Activated naive CD4-positive, alpha-beta T cell treated with anti-CD3 and anti-CD28 coated beads for 36 hours (primary cell): ENCODE data around the gene MYO10. TPM values are rescaled to one million over a fixed set of nuclear protein-coding genes. Genes with fewer than 3 reads are reported as not detected.

Source experiments
- CTCF ChIA-PET: fragments of 350-600 bp; sonication (Branson Sonifier 250); formaldehyde crosslinking; loops from one replicate; lab custom pipeline; 2021; ENCODE audit warnings: antibody characterized with exemption; lab: Charles Lee
- DNase-seq: peaks from one replicate; pipeline ENCODE4 v3.0.0-alpha.2; 2020
- H3K27ac Mint-ChIP-seq: one replicate; pipeline ENCODE4 v1.8.0; 2021; ENCODE audit warnings: mild to moderate bottlenecking, mixed read lengths
- H3K27me3 Mint-ChIP-seq: one replicate; pipeline ENCODE4 v1.8.0; 2021; ENCODE audit warnings: low read depth, mixed read lengths
- H3K36me3 Mint-ChIP-seq: one replicate; pipeline ENCODE4 v1.8.0; 2021; ENCODE audit warnings: low read depth, mixed read lengths
- H3K4me1 Mint-ChIP-seq: one replicate; pipeline ENCODE4 v1.8.0; 2021; ENCODE audit warnings: low read depth, mixed read lengths
- H3K4me3 Mint-ChIP-seq: one replicate; pipeline ENCODE4 v1.8.0; 2021; ENCODE audit warnings: mild to moderate bottlenecking, moderate library complexity, mixed read lengths
- H3K9me3 Mint-ChIP-seq: one replicate; pipeline ENCODE4 v1.8.0; 2021; ENCODE audit warnings: mixed read lengths
- intact Hi-C: fragments of 100-400 bp; cut with micrococcal nuclease; formaldehyde crosslinking; loops from one replicate; pipeline ENCODE4 v1.15.1; 2023
- total RNA-seq, 2 experiments: library from RNA; stranded (reverse); gene quantifications; one replicate each; pipeline ENCODE4 v1.2.3, GENCODE V29; 2021

The MYO10 gene
- total RNA-seq, 2 experiments from 2014 or later, result 0.05 to 0.27 TPM

- Mint-ChIP-seq H3K4me3 (no peak overlapping the region), H3K9me3 (no peaks in the 10 kb centered on the region), H3K4me1 (no peaks in the 10 kb centered on the region), H3K27me3 (no peaks in the 10 kb centered on the region), H3K27ac (no peak overlapping the region), H3K36me3 (no peaks in the 10 kb centered on the region)
- intact Hi-C loops, result no loop called here
- no peak for DNase-seq
- CTCF ChIA-PET, result no interaction called here
Observed at GRCh38 chr5:16857635-16858034, 78.5 kb downstream of the MYO10 start.

GRCh38 chr5:16856531-16856930 is 79.6 kb downstream of the MYO10 start:
- intact Hi-C loops, result no loop called here
- no peak for DNase-seq
- Mint-ChIP-seq H3K27me3 (peaks cover 2% of the 10 kb centered on the region), H3K4me1 (no peaks in the 10 kb centered on the region), H3K9me3 (no peaks in the 10 kb centered on the region), H3K36me3 (no peaks in the 10 kb centered on the region), H3K4me3 (no peak overlapping the region), H3K27ac (no peak overlapping the region)
- CTCF ChIA-PET, result interaction anchor here (0.7 kb wide), 1 partner anchor 150 kb away, joined by 4 read pairs; no protein-coding TSS in a partner anchor

- Mint-ChIP-seq H3K4me3 (no peak overlapping the region), H3K27ac (no peak overlapping the region), H3K36me3 (no peaks in the 10 kb centered on the region), H3K4me1 (no peaks in the 10 kb centered on the region), H3K9me3 (no peaks in the 10 kb centered on the region), H3K27me3 (peaks cover 2% of the 10 kb centered on the region)
- no peak for DNase-seq
- CTCF ChIA-PET, result interaction anchor here (0.7 kb wide), 1 partner anchor 151 kb away, joined by 4 read pairs; no protein-coding TSS in a partner anchor
- intact Hi-C loops, result no loop called here
Observed at GRCh38 chr5:16855898-16856297, 80.2 kb downstream of the MYO10 start.

GRCh38 chr5:16855485-16855884 is 80.6 kb downstream of the MYO10 start:
- Mint-ChIP-seq H3K36me3 (no peaks in the 10 kb centered on the region), H3K27ac (no peak overlapping the region), H3K9me3 (no peaks in the 10 kb centered on the region), H3K4me3 (no peak overlapping the region), H3K27me3 (peaks cover 2% of the 10 kb centered on the region), H3K4me1 (no peaks in the 10 kb centered on the region)
- CTCF ChIA-PET, result no interaction called here
- no peak for DNase-seq
- intact Hi-C loops, result no loop called here

- no peaks in the 10 kb centered on the region for H3K36me3 Mint-ChIP-seq
- H3K4me3 Mint-ChIP-seq, result no peak overlapping the region
- intact Hi-C loops, result no loop called here
- peaks cover 2% of the 10 kb centered on the region for H3K27me3 Mint-ChIP-seq
- DNase-seq, result no peak
- no peaks in the 10 kb centered on the region for H3K4me1 Mint-ChIP-seq
- CTCF ChIA-PET, result interaction anchor here (0.6 kb wide), 2 partner anchors 40 to 399 kb away, joined by 5 read pairs; no protein-coding TSS in a partner anchor
- H3K27ac Mint-ChIP-seq, result no peak overlapping the region
- H3K9me3 Mint-ChIP-seq, result no peaks in the 10 kb centered on the region
Observed at GRCh38 chr5:16854351-16854750, 81.7 kb downstream of the MYO10 start.

GRCh38 chr5:16853518-16853917 is 82.6 kb downstream of the MYO10 start:
- no peaks in the 10 kb centered on the region for H3K9me3 Mint-ChIP-seq
- H3K36me3 Mint-ChIP-seq, result no peaks in the 10 kb centered on the region
- peaks cover 2% of the 10 kb centered on the region for H3K27me3 Mint-ChIP-seq
- CTCF ChIA-PET, result interaction anchor here (0.6 kb wide), 1 partner anchor 399 kb away, joined by 5 read pairs; no protein-coding TSS in a partner anchor
- no peak overlapping the region for H3K4me3 Mint-ChIP-seq
- no peaks in the 10 kb centered on the region for H3K4me1 Mint-ChIP-seq
- intact Hi-C loops, result no loop called here
- no peak for DNase-seq
- no peak overlapping the region for H3K27ac Mint-ChIP-seq

- no peaks in the 10 kb centered on the region for H3K4me1 Mint-ChIP-seq
- CTCF ChIA-PET, result no interaction called here
Observed at GRCh38 chr5:16852251-16853005, 83.7 kb downstream of the MYO10 start.

GRCh38 chr5:16849775-16850174 is 86.3 kb downstream of the MYO10 start:
- no peaks in the 10 kb centered on the region for H3K4me1 Mint-ChIP-seq
- CTCF ChIA-PET, result no interaction called here
- H3K9me3 Mint-ChIP-seq, result no peaks in the 10 kb centered on the region
- peaks cover 2% of the 10 kb centered on the region for H3K27me3 Mint-ChIP-seq
- no peak for DNase-seq
- no peaks in the 10 kb centered on the region for H3K36me3 Mint-ChIP-seq
- intact Hi-C loops, result no loop called here
- H3K4me3 Mint-ChIP-seq, result no peak overlapping the region
- no peak overlapping the region for H3K27ac Mint-ChIP-seq

More at GRCh38 chr5:16852251-16853005, 83.7 kb downstream of the MYO10 start:
- Mint-ChIP-seq H3K9me3 (no peaks in the 10 kb centered on the region), H3K4me3 (no peak overlapping the region), H3K36me3 (no peaks in the 10 kb centered on the region), H3K27me3 (peaks cover 2% of the 10 kb centered on the region), H3K27ac (no peak overlapping the region)
- no peak for DNase-seq
- intact Hi-C loops, result no loop called here

GRCh38 chr5:16849181-16849580 is 86.9 kb downstream of the MYO10 start:
- H3K4me1 Mint-ChIP-seq, result no peaks in the 10 kb centered on the region
- intact Hi-C loops, result no loop called here
- no peaks in the 10 kb centered on the region for H3K36me3 Mint-ChIP-seq
- CTCF ChIA-PET, result no interaction called here
- H3K4me3 Mint-ChIP-seq, result no peak overlapping the region
- no peak for DNase-seq
- H3K27me3 Mint-ChIP-seq, result peaks cover 2% of the 10 kb centered on the region
- H3K9me3 Mint-ChIP-seq, result no peaks in the 10 kb centered on the region
- no peak overlapping the region for H3K27ac Mint-ChIP-seq

- no peaks in the 10 kb centered on the region for H3K9me3 Mint-ChIP-seq
- CTCF ChIA-PET, result no interaction called here
- H3K4me3 Mint-ChIP-seq, result no peak overlapping the region
- H3K27ac Mint-ChIP-seq, result no peak overlapping the region
- no peaks in the 10 kb centered on the region for H3K36me3 Mint-ChIP-seq
- no peak for DNase-seq
- intact Hi-C loops, result no loop called here
- peaks cover 8% of the 10 kb centered on the region for H3K27me3 Mint-ChIP-seq
- no peaks in the 10 kb centered on the region for H3K4me1 Mint-ChIP-seq
Observed at GRCh38 chr5:16844952-16845351, 91.1 kb downstream of the MYO10 start.

GRCh38 chr5:16842896-16843295 is 93.2 kb downstream of the MYO10 start:
- intact Hi-C loops, result no loop called here

GRCh38 chr5:16841416-16841815 is 94.7 kb downstream of the MYO10 start:
- Mint-ChIP-seq H3K9me3 (no peaks in the 10 kb centered on the region), H3K36me3 (no peaks in the 10 kb centered on the region), H3K4me3 (no peak overlapping the region), H3K27ac (no peak overlapping the region), H3K4me1 (no peaks in the 10 kb centered on the region), H3K27me3 (peaks cover 8% of the 10 kb centered on the region)
- intact Hi-C loops, result no loop called here
- CTCF ChIA-PET, result no interaction called here
- DNase-seq, result no peak

More at GRCh38 chr5:16842896-16843295, 93.2 kb downstream of the MYO10 start:
- Mint-ChIP-seq H3K27me3 (peaks cover 8% of the 10 kb centered on the region), H3K4me1 (no peaks in the 10 kb centered on the region), H3K4me3 (no peak overlapping the region), H3K27ac (no peak overlapping the region), H3K36me3 (no peaks in the 10 kb centered on the region), H3K9me3 (no peaks in the 10 kb centered on the region)
- CTCF ChIA-PET, result no interaction called here
- DNase-seq, result no peak

GRCh38 chr5:16837305-16837704 is 98.8 kb downstream of the MYO10 start:
- H3K4me3 Mint-ChIP-seq, result no peak overlapping the region
- intact Hi-C loops, result no loop called here
- CTCF ChIA-PET, result no interaction called here
- H3K27me3 Mint-ChIP-seq, result peaks cover 6% of the 10 kb centered on the region
- H3K36me3 Mint-ChIP-seq, result no peaks in the 10 kb centered on the region
- no peak overlapping the region for H3K27ac Mint-ChIP-seq
- H3K9me3 Mint-ChIP-seq, result no peaks in the 10 kb centered on the region
- no peaks in the 10 kb centered on the region for H3K4me1 Mint-ChIP-seq
- no peak for DNase-seq
